Keratinocyte (primary cell): ENCODE results near the gene KIFBP. TPM values are rescaled to one million over a fixed set of nuclear protein-coding genes. Genes with fewer than 3 reads are reported as not detected.

Experiments
- DNase-seq: peaks from one replicate; pipeline ENCODE4 v3.0.0-alpha.2; 2011; ENCODE audit warnings: low read depth, missing footprints, low spot score
- FAIRE-seq: peaks from 2 replicates; lab custom pipeline; 2011; peaks lifted over from hg19 to GRCh38; lab: Jason Lieb, UNC
- H2AFZ ChIP-seq: 2 replicates; pipeline ENCODE4 v1.6.0; 2012; ENCODE audit warnings: low read length, control low read depth, inconsistent platforms; ENCODE audit not compliant: control insufficient read depth
- H3K27ac ChIP-seq: 2 replicates; pipeline ENCODE4 v1.5.1; 2011; ENCODE audit warnings: low read length; ENCODE audit not compliant: control insufficient read depth, insufficient read depth
- H3K27me3 ChIP-seq: 3 replicates; pipeline ENCODE4 v1.6.0; 2011; ENCODE audit warnings: low read length; ENCODE audit not compliant: control insufficient read depth, insufficient read depth; ENCODE audit errors: extremely low read depth
- H3K36me3 ChIP-seq, 2 experiments: 2 replicates in 1 of 2; 3 replicates in 1 of 2; pipeline ENCODE4 v1.5.1; 2011; ENCODE audit warnings: low read length in 2 of 2, mild to moderate bottlenecking in 1 of 2; ENCODE audit not compliant: control insufficient read depth in 2 of 2, insufficient read depth in 2 of 2; ENCODE audit errors: extremely low read depth in 1 of 2
- H3K4me1 ChIP-seq: 3 replicates; pipeline ENCODE4 v1.5.1; 2011; ENCODE audit warnings: low read length; ENCODE audit not compliant: control insufficient read depth, insufficient read depth; ENCODE audit errors: extremely low read depth
- H3K4me2 ChIP-seq: 3 replicates; pipeline ENCODE4 v1.6.0; 2011; ENCODE audit warnings: low read depth, low read length; ENCODE audit not compliant: control insufficient read depth, insufficient read depth; ENCODE audit errors: extremely low read depth
- H3K4me3 ChIP-seq, 3 experiments: fragments of 200-600 bp in 1 of 3; sonication (generic) in 1 of 3; 2 replicates in 2 of 3; 3 replicates in 1 of 3; pipeline ENCODE4 v1.5.1; 2011 to 2016; ENCODE audit warnings: low read length in 3 of 3, mild to moderate bottlenecking in 3 of 3, control low read depth in 2 of 3, inconsistent platforms in 1 of 3, low read depth in 1 of 3, mixed read lengths in 1 of 3, mixed run types in 1 of 3, moderate library complexity in 1 of 3; ENCODE audit not compliant: control insufficient read depth in 2 of 3, insufficient read depth in 2 of 3; ENCODE audit errors: extremely low read depth in 1 of 3
- H3K79me2 ChIP-seq: 2 replicates; pipeline ENCODE4 v1.6.0; 2012; ENCODE audit warnings: low read length; ENCODE audit not compliant: control insufficient read depth, insufficient read depth
- H3K9ac ChIP-seq: 3 replicates; pipeline ENCODE4 v1.6.0; 2011; ENCODE audit warnings: low read length; ENCODE audit not compliant: control insufficient read depth, insufficient read depth; ENCODE audit errors: extremely low read depth
- H3K9me1 ChIP-seq: 3 replicates; pipeline ENCODE4 v1.6.0; 2011; ENCODE audit warnings: low read length; ENCODE audit not compliant: control insufficient read depth, insufficient read depth; ENCODE audit errors: extremely low read depth
- H3K9me3 ChIP-seq: 2 replicates; pipeline ENCODE4 v1.5.1; 2012; ENCODE audit warnings: low read depth, low read length; ENCODE audit not compliant: control insufficient read depth
- H4K20me1 ChIP-seq: 3 replicates; pipeline ENCODE4 v1.6.0; 2011; ENCODE audit warnings: low read length; ENCODE audit not compliant: control insufficient read depth, insufficient read depth; ENCODE audit errors: extremely low read depth
- CTCF ChIP-seq, 3 experiments: IDR thresholded peaks in 1 of 3; conservative IDR thresholded peaks in 1 of 3; optimal IDR thresholded peaks in 1 of 3; 2 replicates in 2 of 3; 3 replicates in 1 of 3; pipeline versions ENCODE3 to v1.5.1; 2011; ENCODE audit warnings: low read length in 3 of 3, mild to moderate bottlenecking in 3 of 3, moderate library complexity in 2 of 3, control low read depth in 1 of 3, inconsistent platforms in 1 of 3; ENCODE audit not compliant: insufficient read depth in 2 of 3; ENCODE audit errors: extremely low read depth in 1 of 3
- EZH2 ChIP-seq: IDR thresholded peaks from one replicate; pipeline ENCODE4 v1.6.1; 2012; ENCODE audit warnings: inconsistent platforms, mild to moderate bottlenecking, low read length, moderate library complexity
- dilution Hi-C: fragments of 300-500 bp; cut with MboI; formaldehyde crosslinking; loops from one replicate; pipeline ENCODE4 v1.7.0; 2020; ENCODE audit warnings: low sequenced_read_pairs; ENCODE audit not compliant: extremely low pct_ligation_motif_present
- polyA plus RNA-seq, 5 experiments: library from polyadenylated mRNA; depleted of rRNA in 3 of 5; stranded (reverse) in 3 of 5; stranded (forward) in 1 of 5; unstranded in 1 of 5; fragments of >200 nt; gene quantifications; 1 replicate in 1 of 5; 2 replicates in 3 of 5; 3 replicates in 1 of 5; pipeline versions ENCODE4 v1.2.1 to v1.2.3, GENCODE V29; 2011 to 2012; ENCODE audit warnings: missing spikeins in 2 of 5, low read depth in 1 of 5, low replicate concordance in 1 of 5

The KIFBP gene
- polyA plus RNA-seq, 1 donor (not counting 4 experiments of a cell fraction or from before 2014, with no cell fraction given): 48.9 TPM

- peaks cover 21% of the 10 kb centered on the region for H3K4me1 ChIP-seq
- H3K27me3 ChIP-seq: peaks cover 9% of the 10 kb centered on the region
- no peaks in the 10 kb centered on the region for H4K20me1 ChIP-seq
- H3K27ac ChIP-seq: no peak overlapping the region
- no peak overlapping the region for H3K9ac ChIP-seq
- DNase-seq: no peak
- H3K4me2 ChIP-seq: peak overlapping the region; percentile 61
- no peaks in the 10 kb centered on the region for H3K36me3 ChIP-seq
- H3K4me3 ChIP-seq: no peak overlapping the region
- TF ChIP-seq CTCF (optimal IDR thresholded peaks at IDR 0.05 in 1 of 3, IDR thresholded peaks at IDR 0.05 in 1 of 3, conservative IDR thresholded peaks at IDR 0.05 in 1 of 3; ENCODE audit: extremely low read depth in 1 of 3, insufficient read depth in 2 of 3, low read length in 3 of 3) (no peak), EZH2 (no peak)
- no peaks in the 10 kb centered on the region for H3K79me2 ChIP-seq
- no peaks in the 10 kb centered on the region for H3K9me3 ChIP-seq
- H3K9me1 ChIP-seq: no peaks in the 10 kb centered on the region
- dilution Hi-C loops: loop anchor here (5.0 kb wide), 1 partner anchor 37 kb away; no protein-coding TSS in a partner anchor
- no peak for FAIRE-seq
- no peak overlapping the region for H2AFZ ChIP-seq
Measured at GRCh38 chr10:69064762-69065328, 76.2 kb downstream of the KIFBP start.

DNA sequence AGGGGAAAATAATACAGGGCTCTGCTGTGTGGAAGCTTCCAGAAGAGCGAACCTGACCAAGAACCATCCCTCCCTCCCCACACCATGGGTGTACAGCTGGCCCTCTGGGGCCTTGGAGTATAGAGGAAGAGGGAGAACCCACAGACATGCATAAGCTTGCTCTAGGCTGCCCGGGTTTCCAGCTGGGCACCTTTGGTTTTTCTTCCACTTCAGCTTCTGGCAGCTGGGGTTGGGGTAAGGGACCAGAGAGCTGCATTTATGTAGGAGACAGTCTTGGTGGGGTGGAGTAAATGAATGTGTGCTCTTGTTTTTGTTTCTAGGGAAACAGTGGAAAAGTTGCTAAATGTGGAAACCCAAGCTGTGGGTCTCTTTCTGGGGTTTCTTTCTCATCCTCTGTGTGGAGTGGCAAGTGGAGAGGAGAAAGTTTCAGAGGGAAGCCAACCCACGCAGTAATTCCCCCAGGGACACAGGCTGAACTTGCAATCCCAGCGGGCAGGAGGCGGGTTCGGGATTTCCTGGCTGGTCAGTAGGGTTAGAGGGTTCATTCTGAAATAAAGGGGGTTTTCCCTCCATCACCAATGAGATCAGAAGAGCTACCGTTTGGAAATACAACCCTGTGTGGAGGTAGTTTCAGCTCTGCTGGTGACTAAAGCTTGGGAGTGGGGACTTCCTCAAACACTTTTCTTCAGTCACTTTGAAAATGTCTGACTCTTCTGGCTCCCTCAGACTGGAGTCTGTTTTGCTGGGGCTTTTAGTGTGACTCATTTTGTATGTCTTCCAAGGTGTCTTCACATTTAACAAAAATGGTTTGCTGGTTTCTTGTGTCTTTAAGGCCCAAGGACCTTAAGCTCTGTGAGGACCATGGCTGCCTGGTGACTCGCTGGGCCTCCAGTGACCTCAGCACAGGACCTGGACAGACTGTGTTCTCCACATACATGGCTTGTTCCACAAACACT is 77.1 kb downstream of the KIFBP start:
- TF ChIP-seq CTCF (optimal IDR thresholded peaks at IDR 0.05 in 1 of 3, IDR thresholded peaks at IDR 0.05 in 1 of 3, conservative IDR thresholded peaks at IDR 0.05 in 1 of 3; ENCODE audit: extremely low read depth in 1 of 3, insufficient read depth in 2 of 3, low read length in 3 of 3) (no peak), EZH2 (no peak)
- H3K27ac ChIP-seq: no peak overlapping the region
- no peaks in the 10 kb centered on the region for H3K36me3 ChIP-seq
- peaks cover 9% of the 10 kb centered on the region for H3K27me3 ChIP-seq
- H3K4me2 ChIP-seq: peak overlapping the region; percentile 61
- no peak overlapping the region for H3K4me3 ChIP-seq
- dilution Hi-C loops: loop anchor here (5.0 kb wide), 1 partner anchor 37 kb away; no protein-coding TSS in a partner anchor
- peak overlapping the region; percentile 5 for H2AFZ ChIP-seq
- H3K9ac ChIP-seq: no peak overlapping the region
- no peaks in the 10 kb centered on the region for H3K9me3 ChIP-seq
- no peaks in the 10 kb centered on the region for H4K20me1 ChIP-seq
- no peak for FAIRE-seq
- peaks cover 21% of the 10 kb centered on the region for H3K4me1 ChIP-seq
- no peak for DNase-seq
- no peaks in the 10 kb centered on the region for H3K9me1 ChIP-seq
- no peaks in the 10 kb centered on the region for H3K79me2 ChIP-seq

Other genes starting within 250 kb of the KIFBP start
- gene STOX1, start 161.3 kb upstream of the KIFBP start, polyA plus RNA-seq: 0.11 to 0.24 TPM (median 0.14 TPM) in 3 replicates
- gene DDX50, start 87.5 kb upstream of the KIFBP start, polyA plus RNA-seq: 28.0 to 40.6 TPM (median 31.3 TPM) in 3 replicates
- 88.1 to 157 TPM (median 110 TPM) in 3 replicates for gene DDX21, start 32.6 kb upstream of the KIFBP start, polyA plus RNA-seq
- 2.1 to 3.2 TPM (median 2.7 TPM) in 3 replicates for gene SRGN, start 99.3 kb downstream of the KIFBP start, polyA plus RNA-seq
- 30.7 to 64.3 TPM (median 33.5 TPM) in 3 replicates for gene VPS26A, start 135.4 kb downstream of the KIFBP start, polyA plus RNA-seq
- gene SUPV3L1, start 191.4 kb downstream of the KIFBP start, polyA plus RNA-seq: 26.0 to 35.3 TPM (median 34.1 TPM) in 3 replicates
- 0.33 to 0.37 TPM (median 0.36 TPM) in 3 replicates for gene HKDC1, start 231.5 kb downstream of the KIFBP start, polyA plus RNA-seq